Stimulated activated CD8-positive, alpha-beta memory T cell treated with anti-CD3 and anti-CD28 coated beads, Interleukin-4, amount 100 ng/mL, for 24 hours (primary cell): ENCODE results near the gene E2F3.
A peak's percentile ranks its signal among the peaks of the same experiment; 100 is the strongest.

Experiments used
- DNase-seq: peaks from one replicate; pipeline ENCODE4 v3.0.0-alpha.2; 2020; ENCODE audit warnings: low read depth

The E2F3 gene

DNA sequence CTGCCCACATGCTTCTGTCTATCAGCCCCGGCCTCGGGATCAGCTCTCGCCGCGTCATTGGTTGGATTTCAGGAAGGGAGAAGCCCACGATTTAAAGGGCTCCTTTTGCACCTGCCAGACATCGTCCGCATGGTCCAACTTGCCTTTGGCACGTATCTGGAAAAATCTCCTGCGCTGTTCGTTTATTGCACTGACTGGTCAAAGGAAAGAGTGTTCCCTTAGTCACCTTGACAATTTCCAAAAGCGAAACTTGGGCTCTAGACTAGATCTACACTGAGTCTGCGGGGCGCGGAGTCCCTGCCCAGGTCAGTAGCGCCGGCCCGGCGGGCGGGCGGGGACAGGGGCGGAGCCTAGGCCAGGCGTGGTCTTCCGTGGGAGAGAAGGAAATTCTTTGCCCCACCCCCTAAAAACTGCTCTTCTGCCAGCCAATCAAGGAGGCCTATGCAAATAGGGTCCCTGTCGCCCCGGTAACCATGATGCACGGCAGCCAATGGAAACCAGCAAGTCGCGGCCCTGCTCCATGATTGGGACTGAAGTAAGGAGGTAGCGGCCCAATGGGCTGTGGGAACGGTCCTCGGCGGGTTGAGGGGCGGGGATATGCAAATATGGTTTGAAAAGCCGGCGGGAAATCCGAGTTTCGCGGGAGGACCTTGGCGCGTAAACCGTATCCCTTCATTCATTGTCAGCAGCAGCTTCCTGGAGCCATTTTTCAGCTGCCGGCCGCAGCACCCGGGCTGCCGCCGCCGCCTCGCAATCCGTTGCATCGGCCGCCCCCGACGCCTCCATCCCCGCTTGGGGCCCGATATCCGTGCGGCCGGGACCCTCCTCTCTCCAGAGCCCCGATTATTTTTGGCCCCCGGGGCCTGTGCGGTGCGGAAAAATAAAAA is at the start of gene E2F3:
E2F3 (plus strand) TSS at position 675 of the 887 bp plus-strand sequence. CDS start 354 bp downstream, outside the sequence.
- DNase-seq: peak; percentile 97

DNA sequence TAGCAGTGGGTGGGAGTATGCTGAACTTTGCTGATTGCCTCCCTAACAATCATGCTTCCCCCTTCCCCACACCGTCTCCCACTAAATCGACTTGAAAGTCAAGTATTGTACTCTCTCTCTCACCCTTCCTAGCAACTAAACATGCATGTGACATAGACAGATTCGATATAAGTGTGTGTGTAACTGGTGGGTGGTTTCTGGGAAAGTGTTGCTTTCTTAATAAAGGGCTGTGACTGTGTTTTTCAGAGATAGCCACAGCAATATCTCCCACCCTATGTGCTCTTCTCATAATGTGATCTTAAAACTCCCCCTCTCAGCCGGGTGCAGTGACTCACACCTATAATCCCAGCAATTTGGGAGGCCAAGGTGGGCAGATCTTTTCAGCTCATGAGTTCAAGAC is 49.3 kb upstream of the E2F3 start:
- no peak for DNase-seq

DNA sequence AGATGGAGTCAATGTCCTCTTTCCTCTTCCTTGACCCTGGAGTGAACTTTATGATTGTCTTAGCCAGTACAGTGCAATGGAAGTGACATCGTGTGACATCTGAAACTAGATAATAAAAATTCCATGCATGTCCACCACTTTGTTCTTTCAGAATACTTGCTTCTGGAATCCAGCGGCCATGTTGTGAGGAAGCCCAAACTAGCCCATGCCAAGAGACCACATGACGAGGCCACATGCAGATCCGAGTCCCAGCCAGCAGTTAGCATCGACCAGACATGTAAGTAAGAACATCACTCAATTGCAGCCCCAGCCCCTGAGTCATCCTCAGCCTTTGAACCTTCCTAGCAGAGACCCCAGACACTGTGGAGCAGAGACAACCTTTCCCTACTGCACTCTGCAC is 48.5 kb upstream of the E2F3 start:
- DNase-seq: no peak

DNA sequence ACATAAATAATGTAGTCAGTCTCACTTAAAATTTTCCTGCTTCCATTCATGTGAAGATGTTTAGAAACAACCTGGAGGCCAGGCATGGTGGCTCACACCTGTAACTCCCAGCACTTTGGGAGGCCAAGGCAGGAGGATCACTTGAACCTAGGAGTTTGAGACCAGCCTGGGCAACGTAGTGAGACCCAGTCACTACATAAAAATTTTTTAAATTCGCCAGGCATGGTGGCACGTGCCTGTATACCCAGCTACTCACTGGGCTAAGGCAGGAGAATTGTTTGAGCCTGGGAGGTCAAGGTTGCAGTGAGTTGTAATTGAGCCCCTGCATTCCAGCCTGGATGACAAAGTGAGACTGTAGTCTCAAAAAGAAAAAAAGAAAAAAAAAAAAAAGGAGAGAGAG is 47.3 kb upstream of the E2F3 start:
- DNase-seq: no peak

DNA sequence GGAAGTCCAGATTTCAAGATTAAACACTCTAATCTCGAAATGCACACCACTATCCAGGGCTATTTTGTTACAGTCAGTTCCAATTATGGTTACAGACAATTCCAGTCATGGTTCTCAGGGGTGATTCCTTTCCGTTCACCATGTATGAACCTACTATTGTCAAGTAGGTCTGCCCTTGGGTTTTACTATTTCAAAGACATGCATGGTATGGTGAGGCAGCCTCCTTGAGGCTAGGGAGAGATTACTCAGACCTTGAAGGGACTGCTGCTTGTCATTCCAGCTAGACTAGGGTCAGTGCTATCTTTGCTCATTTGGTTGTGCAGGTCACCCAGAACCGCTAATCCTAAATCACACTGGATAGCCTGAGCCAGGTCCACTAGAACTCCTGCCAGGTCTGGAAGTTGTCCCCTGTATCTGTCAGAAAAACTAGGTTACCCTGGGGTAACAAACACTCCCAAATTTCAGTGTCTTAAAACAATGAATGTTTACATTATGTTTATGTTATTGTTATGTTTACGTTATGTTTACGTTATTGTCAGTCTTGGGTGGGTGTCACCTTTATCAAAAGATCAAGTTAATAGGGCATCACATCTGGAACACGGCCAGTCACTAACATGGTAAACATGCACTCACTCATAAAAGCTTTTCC is 41.1 kb upstream of the E2F3 start:
- no peak for DNase-seq

DNA sequence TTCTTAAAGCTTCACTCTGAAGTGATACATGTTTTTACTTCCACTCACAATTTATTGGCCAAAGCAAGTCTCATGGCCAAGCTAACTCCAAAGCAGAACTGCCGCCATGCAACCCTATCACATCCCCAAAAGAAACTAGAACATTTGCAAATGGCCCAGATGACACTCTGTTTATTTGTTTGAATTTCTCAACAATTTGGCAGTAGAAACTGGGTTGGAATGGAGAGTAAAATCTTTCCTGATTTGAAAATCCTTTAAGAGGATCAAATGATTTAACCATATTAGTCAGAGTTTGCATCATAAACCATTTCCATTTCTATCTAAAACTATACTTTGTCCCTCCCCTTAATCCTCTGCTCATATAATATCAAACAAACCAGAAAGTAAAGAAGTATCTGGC is 39.1 kb upstream of the E2F3 start:
- no peak for DNase-seq

DNA sequence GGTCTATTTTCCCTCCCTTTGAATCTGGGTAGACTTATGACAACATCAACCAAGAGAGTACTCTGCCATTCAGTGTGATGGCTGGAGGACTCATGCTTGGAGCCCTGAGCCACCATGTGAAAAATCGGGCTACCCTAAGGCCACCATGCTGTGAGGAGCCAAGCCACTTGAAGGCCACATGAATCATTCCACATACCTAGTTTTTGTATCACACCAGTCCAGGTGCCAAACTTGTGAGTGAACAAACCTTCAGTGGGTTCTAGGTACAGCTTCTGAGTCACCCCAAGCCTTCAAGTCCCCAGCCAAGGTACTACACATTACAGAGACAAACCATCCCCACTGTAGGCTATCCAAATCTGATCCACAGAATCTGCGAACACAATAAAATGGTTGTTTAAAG is 37.4 kb upstream of the E2F3 start:
- no peak for DNase-seq

DNA sequence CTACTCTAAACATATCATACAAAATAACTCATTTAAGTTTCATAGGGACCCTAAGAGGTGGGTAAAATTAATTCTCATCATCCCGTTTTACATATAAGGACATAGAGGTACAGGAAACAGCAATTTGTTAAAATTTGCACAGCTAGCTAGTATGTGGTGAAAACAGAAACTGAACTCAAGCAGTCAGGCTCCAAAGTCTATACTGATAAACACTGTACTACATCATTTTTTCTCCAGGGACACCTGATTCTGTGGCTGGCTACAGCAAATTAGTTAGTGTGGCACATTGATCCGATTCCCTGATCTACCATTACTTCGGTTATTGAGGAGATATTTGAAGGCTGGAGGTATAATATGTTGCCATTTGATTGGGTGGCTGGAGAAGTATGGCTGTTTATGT is 36.2 kb upstream of the E2F3 start:
- DNase-seq: no peak

DNA sequence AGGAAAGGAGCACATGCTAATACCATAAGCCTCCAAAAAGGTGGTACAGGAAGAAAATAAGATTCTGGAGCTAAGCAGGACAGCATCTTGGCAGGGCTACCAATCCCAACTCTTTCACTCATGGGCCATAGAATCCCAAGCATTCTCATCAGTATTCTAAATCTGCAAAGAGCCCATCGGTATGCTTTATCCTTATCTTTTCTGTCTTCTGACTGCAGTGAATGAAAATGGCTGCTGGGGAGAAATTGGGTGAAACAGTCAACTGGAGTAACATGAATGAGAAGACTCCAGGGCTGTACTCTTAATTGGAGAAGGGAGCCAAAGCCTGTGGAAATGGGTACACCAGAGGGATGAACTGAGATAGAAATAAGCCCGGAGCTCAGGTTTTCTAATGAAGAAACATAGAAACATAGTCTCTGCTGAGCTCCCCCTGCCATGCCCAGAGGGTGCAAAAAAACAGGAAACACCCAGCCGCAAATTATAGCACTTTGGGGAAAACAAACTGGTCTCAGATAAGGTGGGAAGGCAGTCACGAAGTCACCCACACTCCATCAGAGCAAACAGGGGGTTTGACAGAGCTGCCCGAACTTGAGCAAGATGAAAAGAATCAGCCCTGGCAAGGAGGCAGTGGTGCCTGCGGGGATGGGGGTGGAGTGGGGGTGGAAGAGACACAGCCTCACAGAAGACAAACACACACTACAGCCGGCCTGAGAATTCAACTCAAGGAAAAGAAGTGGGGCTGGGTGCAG is 35.4 kb upstream of the E2F3 start:
- peak; percentile 8 for DNase-seq

DNA sequence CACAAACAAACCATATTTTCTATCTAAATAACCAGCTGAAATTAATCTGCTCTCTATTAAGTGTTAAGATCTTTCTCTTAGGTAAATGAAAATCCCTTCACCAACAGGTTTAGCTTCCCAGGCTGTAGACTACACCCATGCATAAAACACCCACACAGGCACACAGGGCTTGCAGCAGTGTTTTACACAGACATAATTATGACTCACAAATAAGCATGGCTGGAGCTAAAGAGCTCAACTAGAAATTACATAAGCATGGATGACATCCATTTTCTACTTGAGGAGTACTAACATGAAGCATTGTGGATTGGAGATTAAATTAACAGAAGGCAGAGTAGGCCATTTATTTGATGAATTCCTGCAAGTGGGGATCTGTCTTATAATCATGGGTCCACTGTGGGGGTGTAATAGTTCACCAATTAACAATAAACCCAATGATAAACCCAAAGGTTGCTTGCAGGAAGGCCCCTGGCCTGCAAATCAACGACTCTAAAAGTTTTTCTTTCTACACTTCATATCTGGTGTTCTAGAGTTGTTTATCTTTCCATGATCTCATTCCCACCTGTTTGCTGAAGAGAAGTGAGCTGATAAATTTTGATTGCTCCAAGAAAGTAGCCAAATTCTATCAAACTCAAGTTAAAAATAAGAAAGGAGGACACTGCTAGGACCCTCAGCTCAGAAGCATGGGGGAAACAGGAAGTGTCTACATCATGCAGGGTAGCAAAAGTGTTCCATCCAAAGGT is 33.8 kb upstream of the E2F3 start:
- no peak for DNase-seq

DNA sequence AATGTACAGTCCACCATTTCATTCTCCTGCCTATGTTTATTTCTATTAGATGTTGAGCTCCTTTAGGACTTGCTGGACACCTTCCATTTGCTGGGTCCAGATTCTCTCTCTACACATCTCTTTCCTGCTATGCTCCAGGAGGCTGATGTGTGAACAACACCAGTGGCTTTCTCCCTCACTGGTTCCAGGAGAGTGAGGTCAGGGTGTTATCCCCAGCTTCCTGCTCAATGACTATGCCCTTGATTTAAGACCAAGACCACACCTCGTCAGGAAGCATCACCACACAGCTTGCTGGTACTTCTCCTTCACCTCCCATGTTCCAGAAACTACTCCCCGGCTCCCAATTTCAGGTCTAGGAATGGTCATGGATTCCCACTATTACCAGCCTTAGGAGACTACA is 31.3 kb upstream of the E2F3 start:
- no peak for DNase-seq

DNA sequence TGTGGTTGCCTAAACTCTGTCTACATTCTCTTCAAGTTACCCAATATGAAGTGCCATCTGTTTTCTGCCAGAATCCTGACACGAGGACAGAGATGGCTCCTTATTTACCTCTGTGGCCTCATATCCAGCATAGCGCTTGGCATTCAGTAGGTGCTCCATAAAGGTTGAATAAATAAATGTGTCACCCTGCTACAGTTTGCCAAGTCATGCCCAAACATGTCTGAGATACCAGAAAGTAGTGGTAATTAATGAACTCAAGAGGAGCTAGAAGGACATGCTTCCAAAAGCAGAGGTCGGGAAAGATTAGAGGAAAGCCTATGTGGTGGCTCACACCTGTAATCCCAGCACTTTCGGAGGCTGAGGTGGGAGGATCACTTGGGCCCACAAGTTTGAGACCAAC is 30.9 kb upstream of the E2F3 start:
- no peak for DNase-seq

DNA sequence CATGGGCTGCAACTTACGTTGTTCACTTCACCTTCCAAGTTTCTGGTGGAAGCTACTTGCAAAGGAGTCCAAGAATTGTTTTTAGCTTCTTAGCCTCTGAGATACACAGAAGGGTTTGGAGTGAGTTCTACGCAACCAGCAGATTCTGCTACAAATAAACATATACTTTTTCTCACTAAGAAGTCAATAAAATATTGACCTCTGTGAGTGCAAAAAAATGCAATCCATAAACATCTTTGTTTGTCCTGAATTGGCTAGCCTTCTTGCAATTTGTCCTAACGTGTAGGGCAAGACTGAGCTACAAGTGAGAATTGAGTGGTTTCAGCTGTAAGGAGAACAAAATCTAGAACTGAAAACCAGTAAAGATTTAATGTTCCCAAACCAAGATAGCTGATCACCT is 26.2 kb upstream of the E2F3 start:
- DNase-seq: no peak

DNA sequence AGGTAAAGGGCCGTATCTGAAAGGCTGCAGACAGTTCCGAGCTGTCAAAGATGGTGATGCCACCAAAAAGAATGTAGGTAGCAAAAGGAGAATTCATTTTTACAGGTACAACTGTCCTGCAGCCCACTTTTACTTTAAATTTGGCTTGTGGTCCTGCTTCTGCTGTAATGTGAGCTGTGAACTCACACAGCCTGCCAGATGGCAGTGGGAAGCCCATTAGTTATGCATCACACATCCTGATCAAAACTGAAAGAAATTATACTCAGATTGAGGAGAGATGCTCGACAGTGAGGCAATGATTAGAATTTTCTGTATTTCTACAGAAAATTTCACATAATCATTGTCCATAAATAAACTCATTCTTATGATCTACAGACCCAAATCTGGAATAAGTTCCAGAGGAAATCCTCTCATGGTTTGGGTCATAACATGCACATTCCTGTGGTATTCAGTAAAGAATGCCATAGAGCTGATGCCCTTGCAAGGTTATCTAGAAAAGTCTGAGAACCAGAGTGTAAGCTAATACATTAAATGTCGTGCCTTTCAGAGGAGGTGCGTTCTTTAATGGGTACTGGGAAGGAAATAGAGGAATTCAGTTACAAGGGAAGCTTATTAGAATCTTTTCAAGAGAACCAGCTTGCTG is 23.9 kb upstream of the E2F3 start:
- DNase-seq: no peak

DNA sequence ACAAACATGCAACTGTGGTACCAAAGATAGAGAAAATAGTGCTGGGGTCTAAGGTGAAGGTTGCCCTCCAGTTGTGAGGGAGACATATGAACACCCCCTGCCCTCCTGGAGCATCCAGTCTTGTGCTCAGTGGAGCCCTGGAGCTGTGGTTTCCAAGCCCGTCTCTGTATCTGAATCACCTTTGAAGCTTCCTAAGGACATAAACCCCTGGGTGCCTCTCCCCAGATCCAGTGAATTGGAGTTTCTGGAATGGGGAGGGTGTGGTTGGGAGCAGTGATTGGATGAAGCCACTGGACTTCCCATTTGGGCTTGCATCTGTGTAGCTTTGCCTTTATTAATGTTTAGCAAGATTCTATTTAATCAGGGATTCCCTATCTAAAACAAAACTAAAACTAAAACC is 22.4 kb upstream of the E2F3 start:
- no peak for DNase-seq

DNA sequence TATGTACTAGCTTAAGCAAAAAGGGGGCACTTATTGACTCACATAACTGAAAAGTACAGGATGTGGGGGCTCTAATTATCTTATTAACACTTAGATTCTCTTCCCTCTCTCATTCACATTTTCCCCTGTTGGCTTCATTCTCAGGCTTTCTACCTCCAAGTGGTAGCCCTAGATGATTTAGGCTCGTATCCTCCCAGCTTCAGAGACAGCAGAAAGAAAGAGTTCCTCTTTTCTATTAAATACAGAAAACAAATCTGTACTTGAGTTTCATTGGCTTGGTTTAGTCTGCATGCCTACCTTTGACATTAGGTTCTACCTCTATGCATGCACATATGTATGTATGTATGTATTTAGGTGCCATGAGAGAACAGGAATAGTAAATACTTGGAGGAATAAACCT is 15.5 kb upstream of the E2F3 start:
- no peak for DNase-seq

DNA sequence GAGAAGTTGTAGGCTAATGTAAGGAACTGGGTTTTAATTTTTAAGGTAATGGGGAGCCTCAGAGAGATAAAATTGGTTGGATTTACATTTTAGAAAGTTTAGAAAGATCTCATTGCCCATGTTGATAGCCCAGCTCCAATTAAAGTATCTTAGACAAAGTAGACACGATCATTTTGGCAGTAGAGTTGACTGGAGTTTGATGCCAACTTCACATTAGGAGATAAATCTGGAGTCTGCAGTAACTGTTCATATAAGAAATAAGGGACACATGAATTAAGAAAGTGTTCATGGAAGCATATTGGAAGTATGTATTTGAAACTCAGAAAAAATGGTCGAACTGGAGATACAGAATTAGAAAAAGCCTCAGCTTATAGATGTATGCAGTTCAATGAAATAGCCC is 12.6 kb upstream of the E2F3 start:
- DNase-seq: no peak

DNA sequence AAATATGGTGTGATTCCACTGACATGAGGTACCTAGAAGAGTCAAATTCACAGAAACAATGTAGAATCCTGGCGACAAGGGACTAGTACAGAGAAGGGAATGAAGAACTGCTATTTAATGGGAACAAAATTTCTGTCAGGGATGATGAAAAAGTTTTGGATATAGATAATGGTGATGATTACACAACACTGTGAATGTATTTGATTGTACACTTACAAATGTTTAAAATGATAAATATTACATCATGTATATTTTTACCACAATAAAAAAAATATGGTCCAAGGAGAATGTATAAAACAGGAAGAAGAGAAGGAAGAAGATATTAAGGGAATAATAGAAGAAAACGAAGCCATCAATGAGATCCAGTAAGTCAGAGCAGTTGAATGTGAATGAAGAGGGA is 8.4 kb upstream of the E2F3 start:
- DNase-seq: no peak

DNA sequence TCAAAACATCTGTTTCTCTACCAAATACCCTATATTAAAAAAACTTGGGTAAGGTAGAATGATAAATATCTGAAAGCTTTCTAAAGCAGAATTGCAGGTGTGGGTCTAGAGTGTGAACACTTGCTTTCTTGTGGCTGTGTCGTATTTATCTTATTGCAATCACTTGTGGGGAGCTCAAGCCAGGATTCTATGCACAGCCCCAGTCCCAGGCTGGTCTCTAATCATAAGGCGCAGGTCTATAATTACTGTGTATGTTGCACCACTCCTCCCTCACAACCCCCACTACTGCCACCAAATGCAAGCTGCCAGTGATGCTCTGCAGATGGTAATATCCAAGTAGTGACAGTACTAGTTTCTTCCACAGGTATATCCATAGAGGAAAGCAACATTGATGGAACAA is 2.2 kb upstream of the E2F3 start:
- DNase-seq: no peak

DNA sequence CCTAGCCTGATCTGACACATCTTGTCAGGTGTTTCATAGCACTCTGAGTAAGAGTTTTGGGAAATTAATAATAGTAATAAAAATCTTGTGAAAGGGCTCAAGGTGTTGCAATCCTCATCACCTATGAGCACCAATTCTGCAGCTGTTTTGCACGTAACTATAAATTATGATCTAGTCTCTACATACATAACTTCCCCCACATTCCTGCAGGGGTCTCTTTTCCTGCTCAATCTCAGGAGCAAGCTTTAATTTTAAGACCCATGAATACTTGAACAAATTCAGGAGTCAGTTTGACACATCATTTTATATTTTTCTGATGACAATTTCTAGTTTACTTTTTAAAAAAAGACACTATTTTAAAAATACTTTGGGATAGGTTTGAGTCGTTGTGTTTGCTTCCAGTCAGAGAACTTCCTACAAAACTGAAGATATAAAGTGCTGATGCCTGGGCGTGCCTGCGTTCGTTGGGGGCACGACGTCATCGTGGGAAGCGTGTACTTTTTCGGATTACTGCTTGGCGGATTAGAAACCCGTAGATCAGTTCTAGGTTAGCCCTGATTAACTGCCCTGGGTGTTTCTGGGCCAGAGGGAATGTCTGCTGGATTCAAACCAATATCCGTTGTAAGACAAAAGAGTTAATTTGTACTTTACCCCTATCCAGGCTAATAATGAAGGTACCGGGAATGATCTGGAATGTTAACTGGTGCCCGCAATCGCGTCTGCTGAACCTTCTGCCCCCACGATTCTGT is 1.0 kb upstream of the E2F3 start:
- DNase-seq: peak; percentile 36

DNA sequence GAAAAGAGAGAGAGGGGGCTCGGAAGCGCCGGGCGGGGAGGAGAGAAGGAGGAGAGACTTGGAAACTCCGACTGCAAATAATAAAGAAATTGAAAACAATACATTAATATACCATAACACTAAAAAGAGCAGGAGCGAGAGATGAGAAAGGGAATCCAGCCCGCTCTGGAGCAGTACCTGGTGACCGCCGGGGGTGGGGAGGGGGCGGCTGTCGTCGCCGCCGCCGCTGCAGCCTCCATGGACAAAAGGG is 338 bp downstream of the E2F3 start:
- DNase-seq: no peak
